ENCODE results near the gene KRT74.
"Not testable (repeated sequence)": the region's sequence is repeated elsewhere in the genome, so short reads cannot be mapped to it uniquely, and the experiment has no call there.

KRT74 gene

GRCh38 chr12:52601671-52602070 is 28.0 kb upstream of the KRT74 start:
- no peak for DNase-seq

DNA sequence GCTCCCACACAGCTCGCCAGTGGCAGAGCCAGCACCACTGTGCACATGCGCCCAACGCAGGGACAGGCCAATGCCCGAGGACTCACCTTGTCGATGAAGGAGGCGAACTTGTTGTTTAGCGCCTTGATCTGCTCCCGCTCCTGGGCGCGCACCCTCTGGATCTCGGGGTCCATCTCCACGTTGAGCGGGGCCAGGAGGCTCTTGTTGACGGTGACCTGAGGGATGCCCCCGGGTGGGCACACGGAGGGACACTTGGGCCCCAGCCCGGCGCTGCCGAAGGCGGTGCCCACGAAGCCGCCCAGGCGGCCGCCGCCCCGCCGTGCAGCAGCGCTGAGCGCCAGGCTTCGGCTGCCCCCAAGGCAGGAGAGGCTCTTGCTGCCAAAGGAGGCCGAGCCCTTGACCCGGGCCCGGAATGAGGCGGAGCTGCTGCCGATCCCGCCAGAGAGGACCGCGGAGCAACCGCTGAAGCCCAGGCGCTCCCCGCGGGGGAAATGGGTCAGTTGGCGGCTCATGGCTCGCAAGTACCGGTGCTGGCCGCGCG is 27.4 kb upstream of the KRT74 start, which contains the start of gene KRT72:
Gene KRT72, minus strand, starts transcription at position 523 of the 541 bp plus-strand sequence. Its CDS starts 11 bp downstream, at position 512.
- DNase-seq, result no peak

- no peak for DNase-seq
These were observed 26.8 kb upstream of the KRT74 start for GRCh38 chr12:52600475-52600874.

- no peak for DNase-seq
These were observed 26.4 kb upstream of the KRT74 start for GRCh38 chr12:52600071-52600470.

DNA sequence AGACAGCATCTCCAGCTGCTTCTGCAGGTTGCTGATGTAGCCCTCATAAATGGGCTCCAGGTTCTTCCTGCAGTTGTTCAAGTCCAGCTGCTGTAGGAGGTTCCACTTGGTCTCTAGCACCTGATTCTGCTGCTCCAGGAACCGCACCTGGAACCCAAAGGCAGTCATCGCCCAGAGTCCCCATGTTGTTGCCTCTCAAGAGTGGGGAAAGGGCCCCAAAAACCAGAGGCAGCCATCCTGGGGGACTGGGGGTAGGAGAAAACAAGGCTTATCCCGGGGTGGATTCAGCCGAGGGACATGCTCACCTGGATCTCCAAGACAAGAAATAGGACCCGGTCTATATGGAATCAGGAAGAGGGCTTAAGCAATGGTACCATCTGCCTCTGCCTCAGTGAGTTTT is 25.3 kb upstream of the KRT74 start:
- no peak for DNase-seq

DNA sequence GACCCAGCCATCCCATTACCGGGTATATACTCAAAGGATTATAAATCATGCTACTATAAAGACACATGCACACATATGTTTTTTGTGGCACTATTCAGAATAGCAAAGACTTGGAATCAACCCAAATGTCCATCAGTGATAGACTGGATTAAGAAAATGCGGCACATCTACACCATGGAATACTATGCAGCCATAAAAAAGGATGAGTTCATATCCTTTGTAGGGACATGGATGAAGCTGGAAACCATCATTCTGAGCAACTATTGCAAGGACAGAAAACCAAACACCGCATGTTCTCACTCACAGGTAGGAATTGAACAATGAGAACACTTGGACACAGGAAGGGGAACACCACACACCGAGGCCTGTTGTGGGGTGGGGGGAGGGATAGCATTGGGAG is 20.6 kb upstream of the KRT74 start:
- DNase-seq, result not testable (repeated sequence)

DNA sequence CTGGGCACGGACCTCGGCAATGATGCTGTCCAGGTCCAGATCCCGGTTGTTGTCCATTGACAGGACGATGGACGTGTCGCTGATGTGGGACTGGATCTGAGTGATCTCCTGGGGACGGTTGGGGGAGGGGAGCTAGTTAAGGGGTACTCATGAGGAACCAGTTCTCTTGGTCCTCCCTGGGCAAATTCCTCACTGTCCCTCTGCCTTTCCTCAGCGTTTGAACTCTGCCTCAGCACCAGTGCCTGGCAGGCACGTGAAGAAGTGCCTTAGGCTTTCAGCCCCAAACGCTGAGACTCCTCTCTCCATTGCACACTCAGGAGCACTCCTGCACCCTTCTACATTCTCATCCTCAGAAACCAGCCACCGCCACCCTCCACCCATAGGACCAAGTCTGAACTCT is 17.9 kb upstream of the KRT74 start:
- DNase-seq, result no peak

- no peak for DNase-seq
These were observed 16.4 kb upstream of the KRT74 start for GRCh38 chr12:52590021-52590420.

DNA sequence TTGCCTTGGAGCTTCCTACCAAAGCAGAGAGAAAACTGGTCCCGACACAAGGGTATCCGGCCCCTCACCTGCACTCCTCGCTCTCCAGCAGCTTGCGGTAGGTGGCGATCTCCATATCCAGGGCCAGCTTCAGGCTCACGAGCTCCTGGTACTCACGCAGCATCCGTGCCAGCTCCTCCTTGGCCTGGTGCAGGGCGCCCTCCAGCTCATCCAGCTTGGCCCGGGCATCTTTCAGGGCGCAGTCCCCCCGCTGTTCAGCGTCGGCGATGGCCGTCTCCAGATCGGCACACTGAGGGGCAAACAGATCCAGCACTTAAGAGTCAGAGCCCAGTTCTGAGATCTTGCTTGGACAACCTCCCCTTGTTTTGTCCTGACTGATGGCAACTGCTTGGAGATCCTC is 13.9 kb upstream of the KRT74 start:
- DNase-seq, result peak; percentile 12

GRCh38 chr12:52585946-52586345 is 12.3 kb upstream of the KRT74 start:
- no peak for DNase-seq

DNA sequence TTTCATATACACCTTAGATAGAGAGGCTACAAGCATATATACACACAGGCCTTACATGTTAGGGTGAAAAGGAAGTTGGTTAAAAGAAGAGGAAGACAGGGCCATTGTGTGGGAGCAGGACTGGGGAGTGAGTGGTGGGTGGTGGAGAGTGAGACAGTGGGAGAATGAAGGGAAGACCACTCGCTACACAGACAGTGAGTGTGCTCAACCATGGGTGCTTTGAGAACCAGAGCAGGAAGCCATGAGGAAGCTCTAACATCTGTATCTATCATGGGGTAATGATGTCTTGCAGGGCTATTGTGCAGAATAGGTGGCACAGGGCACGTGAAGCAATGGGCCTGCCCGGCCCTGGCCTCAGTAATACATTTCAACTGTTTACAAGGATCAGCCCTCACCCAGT is 11.4 kb upstream of the KRT74 start:
- DNase-seq, result no peak

DNA sequence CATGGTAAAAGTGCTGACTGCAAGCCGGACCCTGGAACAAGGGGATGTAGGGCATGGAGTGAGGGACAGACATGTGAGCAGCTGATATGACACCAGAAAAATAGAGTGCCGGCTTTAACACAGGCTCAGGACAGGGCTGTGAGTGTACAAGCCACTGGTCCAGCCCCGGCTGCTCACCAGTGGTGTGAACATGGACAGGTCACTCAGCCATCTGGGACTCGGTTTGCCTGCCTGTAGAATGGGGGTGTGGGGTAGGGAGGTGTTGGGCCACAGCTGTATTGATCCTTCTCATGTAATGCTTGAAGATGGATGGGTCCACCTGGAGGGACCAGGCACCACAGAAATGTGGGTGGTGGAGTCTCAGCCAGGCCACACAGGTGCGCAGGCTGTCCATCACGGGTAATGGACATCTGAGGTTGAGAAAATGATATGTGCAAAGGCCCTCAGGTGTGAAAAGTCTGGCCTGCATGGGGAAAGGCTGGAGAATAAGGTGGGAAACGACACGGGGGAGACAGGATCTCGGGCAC is 10.6 kb upstream of the KRT74 start:
- DNase-seq, result no peak

DNA sequence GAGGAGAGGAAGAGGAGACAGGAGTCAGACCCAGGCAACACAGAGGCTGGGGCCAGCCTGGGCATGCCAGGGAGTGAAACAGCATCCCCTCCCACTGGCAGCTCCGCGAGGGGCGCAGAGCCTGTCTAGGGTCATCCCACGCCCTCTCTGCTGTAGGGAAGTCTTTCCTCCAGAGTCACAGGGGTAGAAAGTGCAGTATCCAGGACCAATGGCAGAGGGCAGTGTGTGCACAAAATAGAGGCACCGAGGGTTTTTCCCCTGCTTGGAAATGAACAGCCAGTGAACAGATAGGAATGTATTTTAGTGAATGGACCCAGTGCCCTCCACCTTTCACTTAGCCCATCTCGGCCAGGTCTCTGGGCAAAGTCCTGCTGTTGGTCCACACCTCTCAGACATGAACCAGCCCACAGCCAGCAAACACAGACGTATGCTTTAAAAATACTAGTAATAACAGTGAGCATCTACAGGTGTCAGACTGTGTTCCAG is 9.4 kb upstream of the KRT74 start:
- peak; percentile 64 for DNase-seq

GRCh38 chr12:52582486-52582885 is 8.8 kb upstream of the KRT74 start:
- no peak for DNase-seq

DNA sequence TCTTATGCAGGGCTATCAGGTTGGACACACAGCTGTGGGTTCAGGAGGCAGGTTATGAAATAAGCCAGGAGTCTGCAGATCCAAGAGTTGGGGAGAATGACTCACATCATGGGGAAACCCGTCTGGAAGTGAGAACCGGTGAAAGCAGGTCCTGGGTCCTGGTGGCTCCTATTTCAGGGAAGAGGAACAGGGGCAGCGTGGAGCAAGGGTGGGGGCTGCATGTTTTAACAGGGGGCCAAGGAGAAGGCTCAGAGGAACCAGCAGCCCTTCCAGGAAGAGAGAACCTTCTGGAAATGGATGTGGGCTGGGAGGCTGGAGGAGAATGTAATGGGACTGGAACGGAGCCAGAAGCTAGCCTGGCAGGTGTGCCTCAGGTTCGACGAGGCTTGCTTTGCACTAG is 7.8 kb upstream of the KRT74 start:
- no peak for DNase-seq

- no peak for DNase-seq
These were observed 7.4 kb upstream of the KRT74 start for GRCh38 chr12:52581066-52581465.

- no peak for DNase-seq
These were observed 6.9 kb upstream of the KRT74 start for GRCh38 chr12:52580496-52580895.

GRCh38 chr12:52579468-52580465 is 6.1 kb upstream of the KRT74 start:
- no peak for DNase-seq

GRCh38 chr12:52578469-52578868 is 4.8 kb upstream of the KRT74 start:
- no peak for DNase-seq

- no peak for DNase-seq
These were observed 3.7 kb upstream of the KRT74 start for GRCh38 chr12:52577316-52577715.

GRCh38 chr12:52575948-52576347 is 2.3 kb upstream of the KRT74 start:
- DNase-seq, result no peak

- DNase-seq, result no peak
These were observed 1.6 kb upstream of the KRT74 start for GRCh38 chr12:52575256-52575655.

- DNase-seq, result no peak
These were observed 337 bp downstream of the KRT74 start for GRCh38 chr12:52573306-52573705.

DNA sequence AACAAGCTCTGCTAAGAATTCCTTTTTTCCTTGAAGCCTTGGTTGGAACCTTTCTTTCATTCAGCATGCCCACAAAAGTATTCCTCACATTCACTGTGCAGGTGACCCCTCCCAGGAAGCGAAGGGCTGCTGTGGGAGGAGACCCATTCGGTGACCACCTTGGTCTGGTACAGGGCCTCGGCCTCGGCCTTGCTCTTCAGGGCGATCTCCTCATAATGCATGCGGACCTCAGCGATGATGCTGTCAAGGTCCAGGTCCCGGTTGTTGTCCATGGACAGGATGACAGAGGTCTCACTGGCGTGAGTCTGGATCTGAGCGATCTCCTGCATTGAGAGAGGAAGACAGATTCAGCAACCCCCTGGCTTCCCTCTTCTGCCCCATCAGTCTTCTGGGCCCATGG is 3.1 kb downstream of the KRT74 start:
- no peak for DNase-seq

All from DMS53 (cell line).